SK-N-DZ (cell line): ENCODE data around the gene NDOR1.
"Not testable (repeated sequence)": the region's sequence is repeated elsewhere in the genome, so short reads cannot be mapped to it uniquely, and the experiment has no call there.

Experiments
- DNase-seq: peaks from one replicate; pipeline ENCODE4 v3.0.0-alpha.2; 2015; ENCODE audit warnings: low spot score

The NDOR1 gene

DNA sequence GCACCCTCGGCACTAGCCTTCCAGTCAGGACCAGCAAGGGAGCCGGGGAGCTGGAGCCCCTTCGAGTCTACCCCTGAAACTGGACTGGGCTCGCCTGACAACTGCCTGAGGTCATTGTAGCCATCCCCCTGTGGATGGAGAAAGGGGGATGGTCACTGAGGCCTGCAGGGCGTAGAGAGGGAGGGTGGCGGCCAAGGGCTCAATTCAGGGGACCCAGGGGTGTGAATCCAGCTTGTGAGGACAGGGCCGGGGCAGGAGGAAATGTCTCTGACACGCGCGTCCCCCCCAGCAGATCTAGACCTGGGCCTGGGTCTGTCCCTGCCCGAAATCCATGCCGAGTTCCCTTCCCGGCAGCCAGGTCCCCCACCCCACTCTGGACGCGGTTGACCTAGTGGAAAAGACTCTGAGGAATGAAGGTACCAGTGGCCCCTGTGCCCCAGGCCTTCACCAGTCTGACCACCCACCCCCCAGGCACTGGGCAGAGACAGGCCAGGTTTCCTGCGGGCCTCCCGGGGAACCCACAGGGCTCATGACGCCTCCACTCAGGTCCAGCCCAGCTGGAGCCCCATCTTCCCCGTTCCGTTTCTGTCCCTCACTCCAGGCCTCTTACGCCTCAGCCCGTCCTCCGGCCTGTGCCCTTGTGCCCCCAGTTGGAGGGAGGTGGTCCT, 26.0 kb downstream of the NDOR1 start:
- no peak for DNase-seq

DNA sequence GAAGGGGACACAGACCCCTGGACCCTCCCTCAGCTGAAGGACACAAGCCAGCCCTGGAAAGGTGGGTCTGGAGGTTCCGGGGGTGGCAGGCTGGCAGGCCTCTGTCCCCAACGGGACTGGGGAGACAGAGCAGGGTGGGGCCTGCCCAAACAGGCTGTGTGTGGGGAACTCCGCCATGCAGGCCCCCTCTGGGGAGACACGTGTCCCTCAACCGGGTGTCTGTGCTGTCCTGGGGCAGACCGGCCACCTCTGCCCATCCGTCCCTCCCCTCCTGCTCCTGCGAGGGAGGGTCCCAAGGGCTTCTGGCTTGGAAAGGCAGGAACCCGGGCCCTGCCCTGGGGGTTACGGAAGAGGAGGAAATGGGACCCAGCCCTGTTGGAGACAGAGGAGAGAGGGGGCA, 26.6 kb downstream of the NDOR1 start:
- DNase-seq = no peak

DNA sequence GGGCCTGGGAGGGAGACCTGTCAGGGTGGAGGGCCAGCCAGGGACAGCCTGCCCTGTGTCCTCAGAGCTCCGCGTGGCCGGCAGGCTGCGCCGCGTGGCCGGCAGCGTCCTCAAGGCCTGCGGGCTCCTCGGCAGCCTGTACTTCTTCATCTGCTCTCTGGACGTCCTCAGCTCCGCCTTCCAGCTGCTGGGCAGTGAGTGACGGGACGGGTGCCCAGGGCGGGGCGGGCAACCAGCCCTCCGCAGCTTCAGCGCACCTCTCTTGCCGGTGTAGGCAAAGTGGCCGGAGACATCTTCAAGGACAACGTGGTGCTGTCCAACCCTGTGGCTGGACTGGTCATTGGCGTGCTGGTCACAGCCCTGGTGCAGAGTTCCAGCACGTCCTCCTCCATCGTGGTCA, 27.0 kb downstream of the NDOR1 start:
- no peak for DNase-seq

DNA sequence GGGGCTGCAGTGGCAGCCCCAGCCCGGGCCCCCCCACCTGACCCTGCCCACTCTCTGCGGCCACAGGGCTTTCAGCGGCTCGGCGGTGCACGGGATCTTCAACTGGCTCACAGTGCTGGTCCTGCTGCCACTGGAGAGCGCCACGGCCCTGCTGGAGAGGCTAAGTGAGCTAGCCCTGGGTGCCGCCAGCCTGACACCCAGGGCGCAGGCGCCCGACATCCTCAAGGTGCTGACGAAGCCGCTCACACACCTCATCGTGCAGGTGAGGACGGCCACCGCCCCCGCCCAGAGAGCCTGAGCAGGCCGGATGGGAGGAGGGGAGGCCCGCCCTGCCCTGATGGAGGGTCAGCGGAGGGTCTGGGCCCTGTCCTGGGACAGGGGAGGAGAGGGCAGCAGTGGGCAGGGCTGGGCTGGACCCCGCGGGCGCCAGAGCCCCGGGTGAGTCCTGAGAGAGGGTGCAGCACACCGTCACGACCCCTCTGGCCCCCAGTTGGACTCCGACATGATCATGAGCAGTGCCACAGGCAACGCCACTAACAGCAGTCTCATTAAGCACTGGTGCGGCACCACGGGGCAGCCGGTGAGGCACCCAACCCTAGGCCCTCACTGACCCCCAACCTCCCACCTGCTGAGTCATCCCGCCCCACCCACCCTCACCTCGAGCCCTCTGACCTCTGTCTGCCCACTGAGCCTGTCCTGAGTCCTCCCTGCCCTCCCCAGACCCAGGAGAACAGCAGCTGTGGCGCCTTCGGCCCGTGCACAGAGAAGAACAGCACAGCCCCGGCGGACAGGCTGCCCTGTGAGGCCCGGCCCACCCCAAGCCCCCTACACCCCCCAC, 27.9 kb downstream of the NDOR1 start:
- DNase-seq = no peak

DNA sequence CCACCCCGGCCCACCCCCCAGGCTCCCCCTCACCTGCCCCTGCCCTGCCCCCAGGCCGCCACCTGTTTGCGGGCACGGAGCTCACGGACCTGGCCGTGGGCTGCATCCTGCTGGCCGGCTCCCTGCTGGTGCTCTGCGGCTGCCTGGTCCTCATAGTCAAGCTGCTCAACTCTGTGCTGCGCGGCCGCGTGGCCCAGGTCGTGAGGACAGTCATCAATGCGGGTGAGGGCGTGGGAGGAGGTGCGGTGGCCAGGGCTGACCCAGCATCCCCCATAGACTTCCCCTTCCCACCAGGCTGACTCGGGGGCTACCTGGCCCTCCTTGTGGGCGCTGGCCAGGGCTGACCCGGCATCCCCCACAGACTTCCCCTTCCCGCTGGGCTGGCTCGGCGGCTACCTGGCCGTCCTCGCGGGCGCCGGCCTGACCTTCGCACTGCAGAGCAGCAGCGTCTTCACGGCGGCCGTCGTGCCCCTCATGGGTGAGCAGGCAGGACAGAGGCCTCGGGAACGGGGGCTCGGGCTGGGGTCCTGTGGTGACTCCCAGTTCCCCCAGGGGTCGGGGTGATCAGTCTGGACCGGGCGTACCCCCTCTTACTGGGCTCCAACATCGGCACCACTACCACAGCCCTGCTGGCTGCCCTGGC, 28.7 kb downstream of the NDOR1 start:
- no peak for DNase-seq

DNA sequence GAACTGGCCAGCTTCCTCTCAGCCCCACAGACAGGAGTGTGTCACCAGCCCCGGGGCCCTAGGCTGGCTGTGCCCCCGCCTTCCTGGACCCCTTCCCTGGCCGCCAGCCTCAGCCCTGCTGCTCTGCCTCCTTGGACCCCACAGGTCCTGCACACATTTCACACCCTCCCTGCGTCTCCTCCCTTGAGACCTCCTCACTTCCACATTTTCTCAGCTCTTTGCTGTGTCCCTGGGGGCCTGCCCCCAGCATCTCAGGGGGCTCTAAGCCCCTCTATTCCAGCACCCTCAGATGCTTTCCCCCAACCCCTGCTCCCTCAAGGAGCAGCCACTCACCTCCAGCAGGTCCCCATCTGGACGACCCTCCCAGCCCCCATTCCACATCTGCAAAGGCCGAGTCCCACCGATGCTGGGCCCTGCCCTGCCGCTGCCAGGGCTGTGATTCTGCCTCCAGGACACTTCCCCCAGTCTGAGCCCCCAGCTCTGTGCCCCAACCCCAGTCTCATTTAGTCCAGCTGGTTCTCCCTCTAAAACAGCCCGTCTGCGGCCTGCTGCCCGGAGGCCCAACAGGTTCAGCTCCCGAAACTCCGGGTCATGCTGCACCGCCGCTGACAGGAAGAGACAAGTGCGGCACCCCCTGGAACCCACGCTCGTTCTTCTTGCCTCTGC, 29.4 kb downstream of the NDOR1 start:
- no peak for DNase-seq

DNA sequence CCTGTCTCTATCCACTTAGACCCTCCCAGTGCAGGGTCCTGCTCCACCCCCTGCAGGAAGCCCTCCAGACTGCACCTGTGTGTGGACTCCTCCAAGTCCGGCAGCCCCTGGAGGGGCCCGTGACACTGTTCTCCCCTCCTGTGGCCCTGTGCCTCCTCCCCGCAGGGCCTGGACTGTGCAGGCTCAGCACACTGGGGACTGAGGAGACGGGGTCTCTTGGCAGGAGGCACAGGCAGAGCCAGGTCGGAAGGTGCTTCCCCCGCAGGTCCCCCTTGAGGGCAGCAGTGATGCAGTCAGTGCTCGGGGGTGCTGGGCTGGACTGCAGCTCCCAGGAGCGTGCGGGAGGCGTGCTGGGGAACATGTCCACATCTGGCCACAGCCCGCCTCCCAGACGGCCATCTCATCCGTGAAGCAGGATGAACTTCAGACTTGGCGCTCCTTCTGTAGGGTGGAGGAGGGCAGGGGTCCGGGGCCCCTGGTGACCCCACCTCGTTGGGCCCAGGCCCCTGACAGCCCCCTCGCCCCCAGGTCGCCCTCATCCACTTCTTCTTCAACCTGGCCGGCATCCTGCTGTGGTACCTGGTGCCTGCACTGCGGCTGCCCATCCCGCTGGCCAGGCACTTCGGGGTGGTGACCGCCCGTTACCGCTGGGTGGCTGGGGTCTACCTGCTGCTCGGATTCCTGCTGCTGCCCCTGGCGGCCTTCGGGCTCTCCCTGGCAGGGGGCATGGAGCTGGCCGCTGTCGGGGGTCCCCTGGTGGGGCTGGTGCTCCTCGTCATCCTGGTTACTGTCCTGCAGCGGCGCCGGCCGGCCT, 30.1 kb downstream of the NDOR1 start:
- peak; percentile 61 for DNase-seq

DNA sequence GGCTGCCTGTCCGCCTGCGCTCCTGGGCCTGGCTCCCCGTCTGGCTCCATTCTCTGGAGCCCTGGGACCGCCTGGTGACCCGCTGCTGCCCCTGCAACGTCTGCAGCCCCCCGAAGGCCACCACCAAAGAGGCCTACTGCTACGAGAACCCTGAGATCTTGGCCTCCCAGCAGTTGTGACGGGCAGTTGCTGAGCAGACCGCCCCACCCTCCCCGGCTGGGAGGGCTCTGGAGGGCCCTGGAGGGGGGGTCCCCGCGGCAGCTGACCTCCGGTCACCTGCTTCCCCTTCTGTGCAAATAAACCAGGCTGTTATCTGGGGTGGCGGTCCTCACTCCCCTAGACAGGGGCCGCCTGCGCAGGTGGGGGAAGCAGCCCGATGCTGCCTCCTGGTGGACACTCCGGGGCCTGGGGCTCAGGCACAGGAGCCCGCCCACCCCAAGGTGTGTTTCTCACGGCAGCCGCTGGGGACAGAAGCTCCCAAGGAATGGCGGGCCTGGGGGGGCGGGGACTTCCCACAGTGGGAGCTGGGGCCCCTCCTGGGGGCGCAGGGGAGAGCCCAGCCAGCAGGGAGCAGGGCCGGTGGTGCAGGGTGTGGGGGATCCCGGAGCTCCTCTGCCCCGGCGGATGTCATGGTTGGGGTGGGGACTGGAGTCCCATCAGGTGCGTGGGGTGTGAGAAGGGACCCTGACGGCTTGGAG, 30.9 kb downstream of the NDOR1 start:
- DNase-seq = peak; percentile 87

DNA sequence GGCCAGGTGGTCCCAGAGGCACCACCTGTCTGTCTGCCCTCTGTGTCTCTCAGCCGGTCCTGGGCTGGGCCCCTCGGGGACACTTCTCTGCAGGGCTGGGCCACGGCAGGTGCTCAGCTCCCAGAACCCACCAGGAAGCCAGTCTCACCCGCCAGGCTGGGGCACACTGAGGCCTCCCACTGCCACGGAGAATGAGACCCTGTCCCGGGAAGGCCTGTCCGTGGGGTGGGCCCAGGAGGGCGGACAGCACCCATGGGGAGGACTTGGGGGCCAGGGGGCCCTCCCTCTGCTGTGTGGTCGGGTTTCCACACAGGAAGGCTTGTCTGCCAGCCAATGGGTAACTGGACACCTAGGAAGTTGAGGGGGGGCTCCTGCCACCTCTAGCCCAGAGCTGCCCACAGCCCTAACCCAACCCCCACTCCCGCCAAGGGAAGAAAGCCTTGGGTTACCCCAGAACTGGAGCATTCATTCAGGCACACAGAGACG, 31.5 kb downstream of the NDOR1 start:
- DNase-seq = no peak

DNA sequence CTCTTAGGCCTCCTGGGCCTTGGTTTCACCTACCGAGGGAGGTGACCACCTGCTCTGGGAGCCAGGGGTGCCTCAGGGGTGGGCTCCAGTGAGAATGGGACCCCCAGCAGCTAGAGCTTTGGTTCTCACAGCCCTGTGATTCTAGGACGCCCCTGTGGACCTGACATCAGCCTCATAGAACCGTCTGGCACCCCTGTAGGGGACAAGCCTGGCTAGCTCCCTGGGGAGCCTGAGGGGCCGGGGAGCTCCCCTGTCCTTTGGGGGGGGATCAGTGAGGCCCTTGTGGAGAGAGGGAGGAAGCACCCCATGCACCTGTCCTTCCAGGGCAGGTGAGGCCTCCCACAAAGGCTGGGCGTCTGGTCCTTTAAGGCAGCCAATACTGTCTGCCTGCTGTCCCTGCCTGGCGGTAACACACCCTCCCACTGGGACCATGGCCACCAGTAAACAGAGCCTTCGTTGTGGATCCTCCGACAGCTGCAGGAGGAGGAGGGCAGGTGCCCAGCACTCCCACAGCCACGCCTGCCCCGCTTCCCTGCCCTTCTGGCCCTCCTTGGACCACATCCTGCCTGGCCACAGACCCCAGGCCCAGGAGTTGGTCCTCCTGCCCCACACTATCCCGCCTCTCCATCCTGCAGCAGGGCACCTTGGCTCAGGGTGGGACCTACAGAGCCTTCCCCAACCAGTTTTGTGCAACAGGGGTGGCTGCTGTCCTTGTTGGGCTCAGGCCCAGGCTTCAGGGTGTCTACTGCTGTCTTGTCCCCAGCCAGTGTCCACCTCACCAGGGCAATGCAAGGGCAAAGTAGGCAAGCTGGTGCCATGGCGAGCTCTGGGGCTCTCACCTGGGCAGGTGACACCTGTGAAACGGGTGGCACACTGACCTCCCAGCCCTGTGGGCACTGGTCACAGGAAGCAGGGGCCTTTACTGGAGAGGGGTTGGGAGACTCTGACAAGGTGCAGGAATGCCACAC, 32.5 kb downstream of the NDOR1 start:
- no peak for DNase-seq

DNA sequence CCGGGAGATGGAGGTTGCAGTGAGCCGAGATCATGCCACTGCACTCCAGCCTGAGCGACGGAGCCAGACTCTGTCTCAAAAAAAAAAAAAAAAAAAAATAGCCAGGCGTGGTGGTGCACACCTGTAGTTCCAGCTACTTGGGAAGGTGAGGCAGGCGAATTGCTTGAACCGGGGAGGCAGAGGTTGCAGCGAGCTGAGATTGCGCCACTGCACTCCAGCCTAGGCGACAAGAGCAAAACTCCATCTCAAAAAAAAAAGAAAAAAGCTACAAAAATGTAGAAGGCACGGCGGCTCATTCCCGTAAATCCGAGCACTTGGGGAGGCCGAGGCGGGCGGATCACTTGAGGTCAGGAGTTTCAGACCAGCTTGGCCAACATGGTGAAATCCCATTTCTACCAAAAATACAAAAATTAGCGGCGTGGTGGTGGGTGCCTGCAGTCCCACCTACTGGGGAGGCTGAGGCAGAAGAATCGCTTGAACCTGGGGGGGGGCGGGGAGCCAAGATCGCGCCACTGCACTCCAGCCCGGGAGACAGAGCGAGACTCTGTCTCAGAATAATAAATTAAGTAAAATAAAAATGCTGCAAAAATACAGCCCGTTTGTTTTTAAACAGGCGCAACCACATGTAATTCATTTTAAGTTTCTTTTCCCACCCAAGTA, 34.2 kb downstream of the NDOR1 start:
- DNase-seq = not testable (repeated sequence)

DNA sequence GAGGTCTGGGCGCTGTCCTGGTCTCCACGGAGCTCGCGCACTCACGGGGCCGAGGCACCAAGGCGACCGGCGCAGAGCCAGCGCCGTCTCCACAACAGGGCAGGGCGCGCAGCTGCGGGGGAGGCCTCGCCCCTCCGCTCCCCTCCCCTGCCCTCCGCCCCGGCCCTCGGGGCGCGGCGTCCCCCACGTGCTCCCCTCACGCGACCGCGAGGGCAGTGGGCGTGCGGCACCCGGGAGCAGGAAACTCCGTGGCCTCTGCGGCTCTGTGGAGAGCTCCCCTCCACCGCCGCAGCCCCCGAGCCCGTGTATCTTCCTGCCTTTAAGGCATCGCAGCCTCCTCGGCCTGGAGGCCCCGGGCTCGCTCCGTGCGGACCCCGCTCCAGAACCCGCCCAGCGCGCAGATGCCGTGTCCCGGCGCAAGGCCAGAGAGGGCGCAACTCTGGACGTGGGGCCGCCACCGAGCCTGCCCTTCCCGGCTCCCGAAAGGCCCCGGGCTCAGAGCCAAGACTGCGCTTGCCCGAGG, 34.9 kb downstream of the NDOR1 start:
- no peak for DNase-seq

DNA sequence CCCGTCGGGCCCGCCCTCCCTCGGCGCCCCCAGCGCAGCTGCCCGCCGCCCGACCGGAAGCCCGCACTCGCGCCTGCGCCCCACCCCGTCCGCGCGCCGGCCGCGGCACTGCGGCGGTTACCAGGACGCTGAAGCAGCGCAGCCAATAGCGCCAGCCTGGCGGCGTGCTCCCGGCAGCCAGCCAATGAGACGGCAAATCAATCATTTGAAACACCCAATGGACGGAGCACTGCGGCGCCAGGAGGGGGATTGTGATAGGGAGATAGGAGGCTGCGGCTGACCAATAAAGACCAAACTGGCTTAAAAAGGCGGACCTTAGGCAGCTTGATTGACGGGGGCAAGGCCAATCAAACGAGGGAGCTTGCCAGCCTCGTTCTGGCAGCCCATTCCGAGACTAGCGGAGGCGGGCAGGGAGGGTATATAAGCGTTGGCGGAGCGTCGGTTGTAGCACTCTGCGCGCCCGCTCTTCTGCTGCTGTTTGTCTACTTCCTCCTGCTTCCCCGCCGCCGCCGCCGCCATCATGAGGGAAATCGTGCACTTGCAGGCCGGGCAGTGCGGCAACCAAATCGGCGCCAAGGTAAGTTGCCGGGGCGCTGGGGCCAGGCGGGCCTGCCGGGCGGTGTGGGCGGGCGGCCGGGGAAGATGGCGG, 35.5 kb downstream of the NDOR1 start, which contains the start of gene TUBB4B:
TSS of gene TUBB4B (plus strand) at position 447 of the 649 bp plus-strand sequence. CDS start at position 521, 74 bp downstream.
- peak; percentile 100 for DNase-seq

DNA sequence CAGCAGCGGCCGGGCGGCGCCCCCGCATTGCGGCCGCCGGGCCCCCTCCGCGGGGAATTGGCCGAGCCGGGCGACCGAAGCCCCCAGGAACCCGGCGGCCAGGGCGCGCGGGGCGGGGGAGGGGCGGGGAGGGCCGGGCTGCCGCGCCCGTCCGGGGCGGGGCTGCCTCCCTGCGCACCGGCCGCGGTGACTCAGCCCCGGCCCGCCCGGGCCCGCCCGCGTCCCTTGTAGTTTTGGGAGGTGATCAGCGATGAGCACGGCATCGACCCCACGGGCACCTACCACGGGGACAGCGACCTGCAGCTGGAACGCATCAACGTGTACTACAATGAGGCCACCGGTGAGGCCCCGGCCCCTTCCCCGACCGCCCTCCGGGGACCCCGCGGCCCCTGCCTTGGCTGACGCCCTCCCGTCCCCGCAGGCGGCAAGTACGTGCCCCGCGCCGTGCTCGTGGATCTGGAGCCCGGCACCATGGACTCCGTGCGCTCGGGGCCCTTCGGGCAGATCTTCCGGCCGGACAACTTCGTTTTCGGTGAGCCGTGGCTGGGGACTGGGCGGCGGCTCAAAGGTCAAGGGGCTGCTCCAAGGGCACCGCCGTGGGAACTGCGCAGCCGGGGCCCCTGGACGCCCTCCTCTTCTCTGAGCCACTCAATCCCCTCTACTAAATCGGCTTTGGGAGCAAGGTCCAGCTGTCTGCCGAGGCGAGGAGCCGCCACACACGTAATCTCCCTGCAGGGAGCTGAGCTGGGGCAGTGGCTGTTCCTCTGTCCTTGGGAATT, 36.2 kb downstream of the NDOR1 start:
- no peak for DNase-seq

DNA sequence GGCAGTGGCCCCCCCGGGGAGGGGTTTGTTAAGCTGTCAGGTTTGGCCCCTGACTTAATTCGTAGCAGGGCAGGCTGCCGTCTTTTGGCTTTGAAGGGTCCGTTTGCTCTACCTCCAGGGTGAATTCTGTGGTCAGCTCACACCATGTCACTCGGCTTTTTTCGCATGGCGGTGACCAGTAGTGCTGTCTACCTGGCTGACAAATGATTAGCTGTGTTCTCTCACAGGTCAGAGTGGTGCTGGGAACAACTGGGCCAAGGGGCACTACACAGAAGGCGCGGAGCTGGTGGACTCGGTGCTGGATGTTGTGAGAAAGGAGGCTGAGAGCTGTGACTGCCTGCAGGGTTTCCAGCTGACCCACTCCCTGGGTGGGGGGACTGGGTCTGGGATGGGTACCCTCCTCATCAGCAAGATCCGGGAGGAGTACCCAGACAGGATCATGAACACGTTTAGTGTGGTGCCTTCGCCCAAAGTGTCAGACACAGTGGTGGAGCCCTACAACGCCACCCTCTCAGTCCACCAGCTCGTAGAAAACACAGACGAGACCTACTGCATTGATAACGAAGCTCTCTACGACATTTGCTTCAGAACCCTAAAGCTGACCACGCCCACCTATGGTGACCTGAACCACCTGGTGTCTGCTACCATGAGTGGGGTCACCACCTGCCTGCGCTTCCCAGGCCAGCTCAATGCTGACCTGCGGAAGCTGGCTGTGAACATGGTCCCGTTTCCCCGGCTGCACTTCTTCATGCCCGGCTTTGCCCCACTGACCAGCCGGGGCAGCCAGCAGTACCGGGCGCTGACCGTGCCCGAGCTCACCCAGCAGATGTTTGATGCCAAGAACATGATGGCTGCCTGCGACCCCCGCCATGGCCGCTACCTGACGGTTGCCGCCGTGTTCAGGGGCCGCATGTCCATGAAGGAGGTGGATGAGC, 37.0 kb downstream of the NDOR1 start:
- no peak for DNase-seq

DNA sequence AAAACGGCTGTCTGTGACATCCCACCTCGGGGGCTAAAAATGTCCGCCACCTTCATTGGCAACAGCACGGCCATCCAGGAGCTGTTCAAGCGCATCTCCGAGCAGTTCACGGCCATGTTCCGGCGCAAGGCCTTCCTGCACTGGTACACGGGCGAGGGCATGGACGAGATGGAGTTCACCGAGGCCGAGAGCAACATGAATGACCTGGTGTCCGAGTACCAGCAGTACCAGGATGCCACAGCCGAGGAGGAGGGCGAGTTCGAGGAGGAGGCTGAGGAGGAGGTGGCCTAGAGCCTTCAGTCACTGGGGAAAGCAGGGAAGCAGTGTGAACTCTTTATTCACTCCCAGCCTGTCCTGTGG, 37.7 kb downstream of the NDOR1 start:
- DNase-seq = not testable (repeated sequence)
